ENCODE measurements around the gene SLBP.
A peak's percentile ranks its signal among the peaks of the same experiment; 100 is the strongest.

Gene SLBP

GRCh38 chr4:1727117-1728031 lies 15.3 kb upstream of the SLBP start:
- Mint-ChIP-seq H3K4me3 (no peak overlapping the region), H3K27me3 (no peaks in the 10 kb centered on the region), H3K36me3 (peaks cover 54 to 66% of the 10 kb centered on the region in 2 donors), H3K9me3 (no peaks in the 10 kb centered on the region), H3K27ac (no peak overlapping the region), H3K4me1 (peaks cover 39 to 53% of the 10 kb centered on the region in 2 donors)
- DNase-seq: no peak
- ATAC-seq (replicated peaks): no peak

GRCh38 chr4:1726146-1726934 lies 14.2 kb upstream of the SLBP start:
- peak; percentile 38 to 40 for ATAC-seq (replicated peaks)
- no peak overlapping the region for H3K4me3 Mint-ChIP-seq
- H3K4me1 Mint-ChIP-seq: peaks cover 46 to 61% of the 10 kb centered on the region in 2 donors
- H3K27ac Mint-ChIP-seq: no peak overlapping the region
- no peaks in the 10 kb centered on the region for H3K27me3 Mint-ChIP-seq
- peak; percentile 73 for DNase-seq
- no peaks in the 10 kb centered on the region for H3K9me3 Mint-ChIP-seq
- peaks cover 54 to 69% of the 10 kb centered on the region in 2 donors for H3K36me3 Mint-ChIP-seq

DNA sequence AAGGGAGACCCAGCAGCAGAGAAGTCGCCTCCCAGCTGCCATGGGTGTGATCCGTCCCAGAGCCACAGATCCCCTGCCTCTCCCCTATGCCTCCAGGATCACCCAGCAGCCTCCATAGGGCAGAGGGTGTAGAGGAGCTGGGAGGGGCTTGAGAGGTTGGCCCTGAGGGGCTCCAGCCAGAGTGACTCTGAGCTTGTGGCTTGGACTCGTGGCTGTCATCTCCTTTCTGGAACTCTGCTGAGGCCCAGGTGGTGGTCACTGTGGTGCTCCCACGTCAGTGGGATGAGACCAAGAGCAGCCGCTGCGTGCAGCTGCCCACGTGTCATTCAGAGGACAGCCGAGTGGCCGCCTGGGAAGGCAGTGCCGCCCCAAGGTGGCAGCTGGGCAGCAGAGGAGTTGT lies 13.4 kb upstream of the SLBP start:
- no peak for ATAC-seq (replicated peaks)
- H3K4me3 Mint-ChIP-seq: no peak overlapping the region
- H3K27me3 Mint-ChIP-seq: no peaks in the 10 kb centered on the region
- DNase-seq: no peak
- peaks cover 47 to 61% of the 10 kb centered on the region in 2 donors for H3K4me1 Mint-ChIP-seq
- H3K27ac Mint-ChIP-seq: no peak overlapping the region
- H3K9me3 Mint-ChIP-seq: no peaks in the 10 kb centered on the region
- H3K36me3 Mint-ChIP-seq: peaks cover 48 to 69% of the 10 kb centered on the region in 2 donors

DNA sequence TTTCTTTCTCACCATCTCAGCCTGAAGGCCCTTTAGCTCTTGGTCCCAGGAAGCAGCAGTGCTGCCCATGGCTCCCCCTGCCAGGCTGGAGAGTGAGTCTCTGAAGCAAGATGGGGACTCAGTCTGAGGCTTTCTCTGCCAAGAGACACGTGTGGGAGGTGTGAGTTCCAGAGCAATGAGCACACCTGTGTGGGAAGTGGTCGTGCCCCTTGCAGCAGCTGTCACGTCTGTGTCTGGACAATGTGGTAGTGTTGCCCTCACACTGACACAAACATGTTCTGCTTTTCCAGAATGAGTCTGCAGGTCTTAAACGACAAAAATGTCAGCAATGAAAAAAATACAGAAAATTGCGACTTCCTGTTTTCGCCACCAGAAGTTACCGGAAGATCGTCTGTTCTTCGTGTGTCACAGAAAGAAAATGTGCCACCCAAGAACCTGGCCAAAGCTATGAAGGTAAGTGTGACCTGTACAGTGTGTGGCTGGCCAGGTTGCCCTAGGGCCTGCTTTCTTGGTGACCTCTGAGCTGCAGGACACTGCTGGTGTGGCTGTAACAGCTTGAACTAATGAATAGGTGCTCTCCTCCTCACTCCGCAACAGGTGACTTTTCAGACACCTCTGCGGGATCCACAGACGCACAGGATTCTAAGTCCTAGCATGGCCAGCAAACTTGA lies 11.1 kb upstream of the SLBP start:
- Mint-ChIP-seq H3K36me3 (peaks cover 34 to 61% of the 10 kb centered on the region in 2 donors), H3K9me3 (no peaks in the 10 kb centered on the region), H3K4me3 (peak overlapping the region; percentile 92 to 94), H3K27me3 (no peaks in the 10 kb centered on the region), H3K27ac (peak overlapping the region; percentile 97), H3K4me1 (peaks cover 53 to 70% of the 10 kb centered on the region in 2 donors)
- DNase-seq (peak; percentile 68), ATAC-seq (replicated peaks) (peak; percentile 44 to 53)

DNA sequence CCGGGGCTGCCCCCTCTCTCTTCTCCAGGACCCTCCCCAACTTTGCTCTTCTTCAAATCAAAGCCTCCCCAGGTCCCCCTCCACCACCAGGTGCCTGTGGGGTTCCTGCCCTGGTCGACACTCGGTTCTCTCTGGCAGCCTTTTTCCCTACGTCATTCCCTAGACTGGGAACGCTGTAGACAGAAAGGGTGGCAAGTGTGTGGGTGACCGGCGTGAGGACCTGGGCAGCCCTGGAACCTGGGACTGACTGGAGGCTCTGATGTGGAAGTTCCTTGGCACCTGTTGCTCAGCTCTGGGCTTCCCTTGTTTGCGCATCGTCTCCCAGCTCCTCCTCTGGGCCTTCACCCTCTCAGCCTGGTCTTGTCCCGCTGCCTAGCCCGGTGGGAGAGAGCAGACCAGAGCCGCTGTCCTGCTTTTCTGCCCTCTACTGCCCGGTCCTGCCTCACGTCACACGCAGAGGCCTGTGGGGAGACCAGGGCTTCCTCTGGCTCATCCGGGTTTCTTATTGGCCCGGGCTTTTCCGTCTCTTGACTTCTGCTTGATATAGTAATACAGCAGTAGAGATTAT lies 10.5 kb upstream of the SLBP start:
- DNase-seq (no peak), ATAC-seq (replicated peaks) (peak in 1 of 2 donors; percentile 0)
- Mint-ChIP-seq H3K27ac (peak overlapping the region; percentile 97), H3K36me3 (peaks cover 30 to 58% of the 10 kb centered on the region in 2 donors), H3K9me3 (no peaks in the 10 kb centered on the region), H3K4me3 (peak overlapping the region; percentile 92 to 94), H3K4me1 (peaks cover 57 to 71% of the 10 kb centered on the region in 2 donors), H3K27me3 (no peaks in the 10 kb centered on the region)

DNA sequence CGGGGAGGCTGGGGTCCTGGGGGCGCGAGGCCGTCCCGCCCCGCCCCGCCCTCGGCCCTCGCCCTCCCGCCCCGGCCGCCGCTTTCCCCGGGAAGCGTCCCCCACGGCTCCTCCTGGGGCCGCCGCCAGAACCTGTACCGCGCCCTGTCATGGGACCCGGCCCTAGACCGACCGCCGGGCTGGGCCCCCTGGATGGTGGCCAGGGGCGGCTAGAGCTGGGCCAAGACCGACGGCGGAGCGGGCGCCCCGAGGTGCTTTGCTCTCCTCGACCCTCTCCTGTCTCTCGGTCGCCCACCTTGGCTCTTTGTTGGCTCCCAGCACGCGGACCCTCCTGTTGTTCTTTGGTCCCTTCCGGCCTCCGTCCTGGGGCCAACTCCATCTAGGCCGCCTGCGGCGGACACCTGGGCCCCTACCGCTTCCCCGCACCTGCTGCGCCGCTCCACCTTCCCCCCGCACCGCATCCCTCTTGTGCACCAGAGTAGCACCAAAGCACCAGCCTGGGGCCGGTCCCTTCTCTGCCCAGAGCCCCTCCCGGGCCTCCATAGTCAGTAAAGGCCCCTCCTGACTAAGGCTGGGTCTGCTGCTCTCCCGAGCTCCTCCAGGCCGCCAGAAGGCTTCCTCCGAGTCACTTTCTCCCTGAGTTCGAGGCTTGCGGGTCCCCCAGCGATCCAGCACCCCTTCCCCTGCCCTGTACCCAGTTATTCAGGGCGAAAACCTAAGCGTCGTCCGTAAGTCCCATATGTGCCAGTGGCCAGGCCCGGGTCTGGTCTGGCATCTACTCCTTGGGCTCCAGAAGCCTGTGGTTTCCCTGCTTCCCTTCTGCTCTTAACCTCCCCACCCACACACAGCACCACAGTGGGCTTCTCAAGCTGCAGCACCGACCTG lies 9.8 kb upstream of the SLBP start:
- Mint-ChIP-seq H3K27me3 (no peaks in the 10 kb centered on the region), H3K4me3 (peak overlapping the region; percentile 92 to 94), H3K36me3 (peaks cover 25 to 56% of the 10 kb centered on the region in 2 donors), H3K4me1 (peaks cover 56 to 72% of the 10 kb centered on the region in 2 donors), H3K9me3 (no peaks in the 10 kb centered on the region), H3K27ac (peak overlapping the region; percentile 97)
- no peak for DNase-seq
- no peak for ATAC-seq (replicated peaks)

- ATAC-seq (replicated peaks): peak; percentile 84 to 88
- H3K27ac Mint-ChIP-seq: peak within 1 kb of the TSS; percentile 97
- peak; percentile 93 for DNase-seq
- H3K4me1 Mint-ChIP-seq: peaks cover 54 to 72% of the 10 kb centered on the region in 2 donors
- H3K27me3 Mint-ChIP-seq: no peaks in the 10 kb centered on the region
- no peaks in the 10 kb centered on the region for H3K9me3 Mint-ChIP-seq
- peaks cover 20 to 54% of the 10 kb centered on the region in 2 donors for H3K36me3 Mint-ChIP-seq
- H3K4me3 Mint-ChIP-seq: peak within 1 kb of the TSS; percentile 92 to 97
Measured at GRCh38 chr4:1721003-1721665, 9.0 kb upstream of the SLBP start, which contains the start of the genes TACC3 and TMEM129. Gene TACC3 (plus strand): TSS chr4:1721521. CDS start chr4:1723422, 1,901 bp downstream. Gene TMEM129 (minus strand): TSS chr4:1721323. CDS start chr4:1720837, 486 bp downstream.

- Mint-ChIP-seq H3K4me3 (peak overlapping the region; percentile 82 to 97), H3K27me3 (no peaks in the 10 kb centered on the region), H3K27ac (peak overlapping the region; percentile 97), H3K4me1 (peaks cover 59 to 77% of the 10 kb centered on the region in 2 donors), H3K9me3 (no peaks in the 10 kb centered on the region), H3K36me3 (peaks cover 25 to 56% of the 10 kb centered on the region in 2 donors)
- peak; percentile 47 for DNase-seq
- ATAC-seq (replicated peaks): peak; percentile 25 to 28
Measured at GRCh38 chr4:1720163-1720983, 8.3 kb upstream of the SLBP start.

- no peaks in the 10 kb centered on the region for H3K27me3 Mint-ChIP-seq
- ATAC-seq (replicated peaks) (no peak), DNase-seq (no peak)
- peaks cover 18 to 49% of the 10 kb centered on the region in 2 donors for H3K36me3 Mint-ChIP-seq
- H3K9me3 Mint-ChIP-seq: no peaks in the 10 kb centered on the region
- H3K27ac Mint-ChIP-seq: peak overlapping the region; percentile 76
- peaks cover 55 to 84% of the 10 kb centered on the region in 2 donors for H3K4me1 Mint-ChIP-seq
- peak overlapping the region; percentile 41 to 48 for H3K4me3 Mint-ChIP-seq
Measured at GRCh38 chr4:1718095-1718850, 6.2 kb upstream of the SLBP start.

- no peak for DNase-seq
- H3K27ac Mint-ChIP-seq: peak overlapping the region; percentile 69
Measured at GRCh38 chr4:1717129-1718094, 5.3 kb upstream of the SLBP start.

More at GRCh38 chr4:1717129-1718094, 5.3 kb upstream of the SLBP start:
- no peak for ATAC-seq (replicated peaks)
- no peak overlapping the region for H3K4me3 Mint-ChIP-seq
- H3K9me3 Mint-ChIP-seq: no peaks in the 10 kb centered on the region
- H3K27me3 Mint-ChIP-seq: no peaks in the 10 kb centered on the region
- H3K36me3 Mint-ChIP-seq: peaks cover 14 to 47% of the 10 kb centered on the region in 2 donors
- H3K4me1 Mint-ChIP-seq: peaks cover 46 to 76% of the 10 kb centered on the region in 2 donors
